OCI-LY1 (cell line): Measurements from ENCODE around the gene RAD52.

Experiments
- EZH2 ChIP-seq: fragments of 200-600 bp; sonication (generic), shearing (Covaris generic); IDR thresholded peaks from 2 replicates; pipeline ENCODE4 v1.8.0; 2017; ENCODE audit warnings: borderline replicate concordance, mixed run types, mild to moderate bottlenecking, antibody characterized with exemption, low read length, moderate library complexity, mixed read lengths
- TF ChIP-seq, protein P1 (sequence below): fragments of 200-600 bp; sonication (generic), shearing (Covaris generic); IDR thresholded peaks from 2 replicates; pipeline ENCODE4 v1.5.1; 2017; ENCODE audit warnings: mild to moderate bottlenecking, antibody characterized with exemption, low read length, moderate library complexity, mixed read lengths

DNA sequence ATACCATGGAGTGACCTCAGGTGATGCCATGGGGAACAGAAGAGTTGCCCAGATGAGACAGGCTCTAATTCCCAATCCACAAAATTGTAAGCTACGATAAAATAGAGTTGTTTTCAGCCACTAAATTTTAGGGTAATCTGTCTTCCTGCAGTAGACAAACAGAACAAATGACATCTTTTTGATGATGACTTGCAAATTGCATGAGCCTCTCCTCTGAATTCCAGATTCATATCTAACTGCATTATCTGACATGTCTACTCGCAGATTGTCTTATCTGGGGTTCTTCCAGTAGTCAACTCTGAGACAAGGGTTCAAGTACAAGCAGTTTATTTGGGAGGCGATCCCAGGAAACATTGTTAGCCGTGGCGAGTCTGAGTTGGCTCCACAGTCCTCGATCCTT lies 27.1 kb upstream of the RAD52 start:
- no peak for TF ChIP-seq EZH2
- TF ChIP-seq, protein P1, sequence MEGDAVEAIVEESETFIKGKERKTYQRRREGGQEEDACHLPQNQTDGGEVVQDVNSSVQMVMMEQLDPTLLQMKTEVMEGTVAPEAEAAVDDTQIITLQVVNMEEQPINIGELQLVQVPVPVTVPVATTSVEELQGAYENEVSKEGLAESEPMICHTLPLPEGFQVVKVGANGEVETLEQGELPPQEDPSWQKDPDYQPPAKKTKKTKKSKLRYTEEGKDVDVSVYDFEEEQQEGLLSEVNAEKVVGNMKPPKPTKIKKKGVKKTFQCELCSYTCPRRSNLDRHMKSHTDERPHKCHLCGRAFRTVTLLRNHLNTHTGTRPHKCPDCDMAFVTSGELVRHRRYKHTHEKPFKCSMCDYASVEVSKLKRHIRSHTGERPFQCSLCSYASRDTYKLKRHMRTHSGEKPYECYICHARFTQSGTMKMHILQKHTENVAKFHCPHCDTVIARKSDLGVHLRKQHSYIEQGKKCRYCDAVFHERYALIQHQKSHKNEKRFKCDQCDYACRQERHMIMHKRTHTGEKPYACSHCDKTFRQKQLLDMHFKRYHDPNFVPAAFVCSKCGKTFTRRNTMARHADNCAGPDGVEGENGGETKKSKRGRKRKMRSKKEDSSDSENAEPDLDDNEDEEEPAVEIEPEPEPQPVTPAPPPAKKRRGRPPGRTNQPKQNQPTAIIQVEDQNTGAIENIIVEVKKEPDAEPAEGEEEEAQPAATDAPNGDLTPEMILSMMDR, result no peak
